ENCODE measurements around the gene PLCH1.

GRCh38 chr3:155556531-155556930 is 188.3 kb downstream of the PLCH1 start:
- TF ChIP-seq CTCF (conservative IDR thresholded peaks at IDR 0.05; ENCODE audit: low read length) (no peak), EZH2phosphoT487 (IDR thresholded peaks at IDR 0.05; ENCODE audit: borderline replicate concordance, low read depth, low read length) (no peak)

All from OCI-LY7 (cell line).